ENCODE data around the gene BTBD2.

The BTBD2 gene

DNA sequence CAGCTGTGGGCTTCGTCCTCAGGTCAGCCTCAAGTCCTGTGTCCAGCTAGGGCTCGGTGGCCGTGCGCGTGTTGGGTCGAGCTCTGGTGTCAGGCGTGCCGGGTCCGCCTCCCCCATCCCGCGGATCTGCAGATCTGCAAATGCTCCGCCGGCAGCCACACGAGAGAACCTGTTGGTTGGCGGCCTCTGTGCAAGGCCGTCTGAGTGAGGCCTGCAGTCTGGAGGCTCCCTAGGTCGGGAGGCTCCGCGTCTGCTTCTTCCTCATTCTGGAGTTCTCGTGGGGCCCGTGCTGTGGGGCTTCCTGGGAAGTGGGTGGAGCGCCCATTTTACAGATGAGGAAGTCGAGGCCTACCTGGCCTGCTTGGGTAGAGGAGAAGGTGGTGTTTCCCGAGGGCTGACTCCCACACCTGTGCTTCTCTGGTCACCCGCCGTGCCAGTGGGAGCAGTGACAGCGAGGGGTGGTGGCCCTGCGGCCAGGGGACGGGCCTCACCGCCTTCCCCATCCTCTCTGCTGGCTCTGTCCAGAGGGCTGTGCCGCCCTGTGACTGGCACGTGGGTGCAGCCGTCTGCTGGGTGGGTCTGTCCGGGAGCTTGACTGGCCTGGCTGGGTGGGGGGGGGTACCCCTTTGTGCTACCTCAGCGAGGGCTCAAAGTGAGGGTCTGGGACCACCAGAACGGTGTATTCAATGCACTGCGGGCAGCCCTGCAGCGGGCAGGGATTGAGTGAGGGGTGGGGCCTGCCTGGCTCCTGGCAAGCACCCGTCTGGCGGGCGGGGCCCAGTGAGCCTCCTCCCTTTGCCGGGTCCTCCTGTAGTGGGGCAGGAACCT is 71.2 kb downstream of the BTBD2 start:
- TF ChIP-seq, protein P1, sequence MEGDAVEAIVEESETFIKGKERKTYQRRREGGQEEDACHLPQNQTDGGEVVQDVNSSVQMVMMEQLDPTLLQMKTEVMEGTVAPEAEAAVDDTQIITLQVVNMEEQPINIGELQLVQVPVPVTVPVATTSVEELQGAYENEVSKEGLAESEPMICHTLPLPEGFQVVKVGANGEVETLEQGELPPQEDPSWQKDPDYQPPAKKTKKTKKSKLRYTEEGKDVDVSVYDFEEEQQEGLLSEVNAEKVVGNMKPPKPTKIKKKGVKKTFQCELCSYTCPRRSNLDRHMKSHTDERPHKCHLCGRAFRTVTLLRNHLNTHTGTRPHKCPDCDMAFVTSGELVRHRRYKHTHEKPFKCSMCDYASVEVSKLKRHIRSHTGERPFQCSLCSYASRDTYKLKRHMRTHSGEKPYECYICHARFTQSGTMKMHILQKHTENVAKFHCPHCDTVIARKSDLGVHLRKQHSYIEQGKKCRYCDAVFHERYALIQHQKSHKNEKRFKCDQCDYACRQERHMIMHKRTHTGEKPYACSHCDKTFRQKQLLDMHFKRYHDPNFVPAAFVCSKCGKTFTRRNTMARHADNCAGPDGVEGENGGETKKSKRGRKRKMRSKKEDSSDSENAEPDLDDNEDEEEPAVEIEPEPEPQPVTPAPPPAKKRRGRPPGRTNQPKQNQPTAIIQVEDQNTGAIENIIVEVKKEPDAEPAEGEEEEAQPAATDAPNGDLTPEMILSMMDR (IDR thresholded peaks at IDR 0.05; ENCODE audit: poor library complexity, severe bottlenecking), result no peak
- ATAC-seq (ENCODE audit: low read depth), result no peak
- no peaks in the 10 kb centered on the region for H3K9me3 ChIP-seq (ENCODE audit: severe bottlenecking)
- no peak overlapping the region for H3K27ac ChIP-seq (ENCODE audit: poor library complexity, severe bottlenecking)
- no peaks in the 10 kb centered on the region for H3K27me3 ChIP-seq (ENCODE audit: insufficient read depth, poor library complexity, severe bottlenecking)
- H3K4me1 ChIP-seq (ENCODE audit: insufficient read depth, poor library complexity, severe bottlenecking), result no peaks in the 10 kb centered on the region
- no peaks in the 10 kb centered on the region for H3K36me3 ChIP-seq (ENCODE audit: low read depth)
- H3K4me3 ChIP-seq (ENCODE audit: severe bottlenecking), result no peak overlapping the region
- DNase-seq (ENCODE audit: low spot score), result no peak

DNA sequence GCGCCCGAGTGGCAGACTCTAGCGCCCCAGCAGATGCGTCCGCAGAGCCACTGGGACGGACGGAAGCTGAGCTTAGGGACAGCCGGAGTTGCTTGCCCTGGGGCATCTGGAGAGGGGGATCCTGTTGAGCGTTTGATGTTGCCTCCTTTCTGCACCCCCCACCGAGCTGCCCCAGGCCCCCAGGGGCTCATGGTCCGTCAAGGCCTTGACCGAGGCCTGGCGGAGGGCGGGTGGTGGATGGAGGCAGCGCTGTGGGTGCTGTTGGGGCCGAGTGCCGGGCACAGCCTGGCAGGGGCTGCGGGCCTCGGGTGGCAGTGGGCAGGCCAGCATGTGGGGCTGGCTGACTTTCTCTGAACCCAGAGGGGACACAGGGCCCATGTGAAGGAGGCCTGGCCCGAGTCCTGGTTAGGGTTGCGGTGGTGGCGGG is 71.8 kb downstream of the BTBD2 start:
- H3K27ac ChIP-seq (ENCODE audit: poor library complexity, severe bottlenecking), result peak overlapping the region; percentile 93
- H3K36me3 ChIP-seq (ENCODE audit: low read depth), result no peaks in the 10 kb centered on the region
- DNase-seq (ENCODE audit: low spot score) (no peak), ATAC-seq (ENCODE audit: low read depth) (no peak)
- H3K4me3 ChIP-seq (ENCODE audit: severe bottlenecking), result no peak overlapping the region
- no peaks in the 10 kb centered on the region for H3K27me3 ChIP-seq (ENCODE audit: insufficient read depth, poor library complexity, severe bottlenecking)
- no peaks in the 10 kb centered on the region for H3K4me1 ChIP-seq (ENCODE audit: insufficient read depth, poor library complexity, severe bottlenecking)
- TF ChIP-seq, protein P1 (IDR thresholded peaks at IDR 0.05; ENCODE audit: poor library complexity, severe bottlenecking), result no peak
- H3K9me3 ChIP-seq (ENCODE audit: severe bottlenecking), result no peaks in the 10 kb centered on the region

DNA sequence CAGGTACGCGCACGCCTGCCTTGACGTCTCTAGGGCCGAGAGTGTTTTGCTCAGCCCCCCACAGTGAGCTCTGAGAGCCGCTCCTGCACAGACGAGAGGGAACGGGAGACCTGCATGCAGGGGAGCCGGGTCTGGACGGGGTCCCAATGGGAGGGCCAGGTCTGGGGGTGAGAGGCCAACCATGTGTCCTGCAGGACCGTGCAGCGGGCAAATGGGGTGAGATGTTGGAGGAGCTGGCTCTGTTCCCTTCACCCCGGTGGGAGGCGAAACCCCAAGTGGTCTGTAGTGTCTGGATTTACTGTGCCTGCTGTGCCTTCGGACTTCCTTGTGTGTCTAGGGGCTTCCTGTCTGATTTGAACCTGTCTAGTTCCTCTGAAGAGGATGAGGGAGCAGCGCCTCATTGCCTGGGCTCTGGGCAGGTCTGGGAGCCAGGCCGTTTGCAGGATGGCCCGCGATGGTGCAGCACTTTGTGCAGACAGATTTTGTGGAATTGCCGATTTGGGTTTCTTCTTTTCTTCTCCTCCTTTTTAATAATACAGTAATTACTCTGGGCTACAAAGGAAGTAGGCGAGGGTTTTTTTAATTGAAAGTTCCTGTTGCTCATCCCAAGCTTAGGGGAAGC is 72.5 kb downstream of the BTBD2 start:
- Histone ChIP-seq H3K27me3 (ENCODE audit: insufficient read depth, poor library complexity, severe bottlenecking) (no peaks in the 10 kb centered on the region), H3K27ac (ENCODE audit: poor library complexity, severe bottlenecking) (peak overlapping the region; percentile 93), H3K4me3 (ENCODE audit: severe bottlenecking) (peak overlapping the region; percentile 52), H3K36me3 (ENCODE audit: low read depth) (no peaks in the 10 kb centered on the region), H3K4me1 (ENCODE audit: insufficient read depth, poor library complexity, severe bottlenecking) (no peaks in the 10 kb centered on the region), H3K9me3 (ENCODE audit: severe bottlenecking) (no peaks in the 10 kb centered on the region)
- no peak for DNase-seq (ENCODE audit: low spot score)
- TF ChIP-seq, protein P1 (IDR thresholded peaks at IDR 0.05; ENCODE audit: poor library complexity, severe bottlenecking), result no peak
- no peak for ATAC-seq (ENCODE audit: low read depth)

DNA sequence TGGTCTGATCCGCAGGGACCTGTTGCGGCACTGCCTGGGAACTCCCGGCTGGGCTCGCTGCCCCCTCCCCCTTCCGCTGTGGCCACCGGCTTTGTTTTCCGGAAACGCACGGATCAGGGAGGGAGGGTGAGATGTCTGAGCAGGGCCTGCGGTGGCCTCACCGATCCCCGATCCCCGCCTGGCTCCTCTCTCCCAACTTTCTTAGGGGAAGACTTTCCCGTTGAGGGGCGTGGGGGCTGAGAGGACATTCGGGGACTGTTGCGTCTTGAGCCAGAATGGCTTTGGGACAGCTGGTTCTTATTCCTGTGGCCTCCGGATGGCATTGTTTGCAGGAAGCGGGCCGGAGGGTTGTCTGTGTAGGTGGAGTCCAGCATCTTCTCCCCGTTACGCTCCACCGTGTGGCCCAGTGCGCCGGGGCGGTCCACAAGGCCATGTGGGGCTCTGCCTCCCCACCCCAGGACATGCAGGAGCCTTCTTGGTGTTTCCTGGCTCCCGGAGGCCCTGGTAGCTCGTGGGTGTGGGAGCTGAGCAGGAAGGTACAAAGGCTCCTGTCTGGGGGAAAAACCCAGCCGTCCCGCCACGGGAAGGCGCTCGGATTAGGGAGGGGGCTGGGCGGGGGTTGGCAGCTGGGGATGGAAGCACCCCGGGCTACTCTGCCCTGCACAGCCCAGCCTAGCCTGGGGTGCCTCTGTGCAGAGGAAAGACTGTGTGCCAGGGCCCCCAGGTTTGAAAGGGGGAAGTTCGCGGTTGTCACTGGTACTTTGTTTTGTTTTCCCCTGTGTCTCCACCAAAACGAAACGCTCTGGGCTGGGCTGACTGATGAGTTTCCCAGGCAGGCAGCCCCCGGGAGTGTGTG is 73.2 kb downstream of the BTBD2 start:
- Histone ChIP-seq H3K4me1 (ENCODE audit: insufficient read depth, poor library complexity, severe bottlenecking) (no peaks in the 10 kb centered on the region), H3K27me3 (ENCODE audit: insufficient read depth, poor library complexity, severe bottlenecking) (no peaks in the 10 kb centered on the region), H3K9me3 (ENCODE audit: severe bottlenecking) (no peaks in the 10 kb centered on the region), H3K27ac (ENCODE audit: poor library complexity, severe bottlenecking) (peak overlapping the region; percentile 93), H3K4me3 (ENCODE audit: severe bottlenecking) (peak overlapping the region; percentile 52), H3K36me3 (ENCODE audit: low read depth) (no peaks in the 10 kb centered on the region)
- ATAC-seq (ENCODE audit: low read depth) (peak; percentile 56), DNase-seq (ENCODE audit: low spot score) (no peak)
- TF ChIP-seq, protein P1 (IDR thresholded peaks at IDR 0.05; ENCODE audit: poor library complexity, severe bottlenecking), result no peak

Data from RWPE2 (cell line).